AG09319 (cell line): ENCODE measurements around the gene LURAP1L.
A peak's percentile ranks its signal among the peaks of the same experiment; 100 is the strongest.

Experiments
- DNase-seq: peaks from one replicate; pipeline ENCODE4 v3.0.0-alpha.2; 2010; ENCODE audit warnings: low read depth; ENCODE audit errors: extremely low read depth
- TF ChIP-seq, protein P1 (sequence below): IDR thresholded peaks from 2 replicates; pipeline ENCODE4 v1.5.1; 2011; ENCODE audit warnings: low read depth, mild to moderate bottlenecking, inconsistent platforms, low read length, moderate library complexity

The LURAP1L gene

GRCh38 chr9:12776513-12777055 is 1.8 kb downstream of the LURAP1L start:
- TF ChIP-seq, protein P1, sequence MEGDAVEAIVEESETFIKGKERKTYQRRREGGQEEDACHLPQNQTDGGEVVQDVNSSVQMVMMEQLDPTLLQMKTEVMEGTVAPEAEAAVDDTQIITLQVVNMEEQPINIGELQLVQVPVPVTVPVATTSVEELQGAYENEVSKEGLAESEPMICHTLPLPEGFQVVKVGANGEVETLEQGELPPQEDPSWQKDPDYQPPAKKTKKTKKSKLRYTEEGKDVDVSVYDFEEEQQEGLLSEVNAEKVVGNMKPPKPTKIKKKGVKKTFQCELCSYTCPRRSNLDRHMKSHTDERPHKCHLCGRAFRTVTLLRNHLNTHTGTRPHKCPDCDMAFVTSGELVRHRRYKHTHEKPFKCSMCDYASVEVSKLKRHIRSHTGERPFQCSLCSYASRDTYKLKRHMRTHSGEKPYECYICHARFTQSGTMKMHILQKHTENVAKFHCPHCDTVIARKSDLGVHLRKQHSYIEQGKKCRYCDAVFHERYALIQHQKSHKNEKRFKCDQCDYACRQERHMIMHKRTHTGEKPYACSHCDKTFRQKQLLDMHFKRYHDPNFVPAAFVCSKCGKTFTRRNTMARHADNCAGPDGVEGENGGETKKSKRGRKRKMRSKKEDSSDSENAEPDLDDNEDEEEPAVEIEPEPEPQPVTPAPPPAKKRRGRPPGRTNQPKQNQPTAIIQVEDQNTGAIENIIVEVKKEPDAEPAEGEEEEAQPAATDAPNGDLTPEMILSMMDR = no peak
- DNase-seq = no peak

DNA sequence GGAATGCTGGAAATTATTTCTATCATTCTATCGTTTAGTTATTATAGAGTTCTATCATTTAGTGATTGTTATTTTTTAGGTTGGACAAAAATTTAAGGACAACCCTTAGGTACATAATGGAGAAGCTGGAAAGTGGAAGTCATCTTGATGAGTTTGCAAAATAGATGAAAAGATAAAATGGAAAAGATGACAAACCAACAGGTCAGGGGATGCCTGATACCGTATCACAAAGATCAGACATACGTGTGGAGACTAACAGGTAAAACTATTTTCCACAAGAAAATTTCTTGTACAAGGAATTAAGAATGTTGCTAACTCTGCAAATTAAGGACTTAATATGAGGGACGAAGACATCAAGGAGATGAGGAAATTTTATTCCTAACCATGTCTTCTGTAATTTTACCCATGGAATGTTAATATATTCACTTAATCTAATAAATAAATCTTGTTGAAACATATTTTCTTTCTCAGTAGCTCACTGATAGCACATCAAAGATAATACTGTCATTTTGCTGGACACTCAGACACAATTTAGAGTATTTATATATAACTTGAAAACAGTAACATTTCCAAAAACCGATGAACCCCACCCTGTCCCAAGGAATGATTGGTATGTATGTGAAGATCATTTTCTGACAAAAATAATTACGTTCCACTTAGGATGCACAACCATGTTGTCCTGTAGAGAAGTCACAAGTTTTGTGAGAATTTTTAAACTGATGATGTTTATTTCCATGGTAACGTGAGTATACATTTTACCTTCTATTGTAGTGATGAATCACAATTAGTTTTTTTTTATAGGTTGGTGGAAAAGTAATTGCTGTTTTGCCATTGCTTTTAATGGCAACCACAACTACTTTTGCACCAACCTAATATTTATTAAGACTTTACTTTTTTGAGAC is 2.6 kb downstream of the LURAP1L start:
- DNase-seq = no peak
- TF ChIP-seq, protein P1 = no peak

DNA sequence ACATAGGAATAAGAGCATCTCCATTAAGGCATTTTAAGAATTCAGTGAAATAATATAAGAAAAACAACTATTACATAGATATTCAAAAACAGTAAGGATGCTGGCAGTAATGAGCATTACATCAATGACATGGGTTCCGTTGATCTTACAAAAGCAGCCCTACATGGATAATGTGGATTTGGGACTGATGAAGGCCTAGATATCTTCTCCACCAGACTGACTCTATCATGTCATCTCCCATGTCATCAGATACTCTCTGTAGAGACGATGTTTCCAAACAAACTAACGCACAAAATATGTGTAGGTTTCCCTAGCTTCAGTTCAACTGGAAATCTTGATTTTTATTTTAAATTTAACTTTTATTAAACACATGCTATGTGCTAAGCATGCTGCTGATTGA is 3.6 kb downstream of the LURAP1L start:
- DNase-seq = no peak
- TF ChIP-seq, protein P1 = no peak

GRCh38 chr9:12781226-12781733 is 6.5 kb downstream of the LURAP1L start:
- TF ChIP-seq, protein P1 = no peak
- DNase-seq = no peak

DNA sequence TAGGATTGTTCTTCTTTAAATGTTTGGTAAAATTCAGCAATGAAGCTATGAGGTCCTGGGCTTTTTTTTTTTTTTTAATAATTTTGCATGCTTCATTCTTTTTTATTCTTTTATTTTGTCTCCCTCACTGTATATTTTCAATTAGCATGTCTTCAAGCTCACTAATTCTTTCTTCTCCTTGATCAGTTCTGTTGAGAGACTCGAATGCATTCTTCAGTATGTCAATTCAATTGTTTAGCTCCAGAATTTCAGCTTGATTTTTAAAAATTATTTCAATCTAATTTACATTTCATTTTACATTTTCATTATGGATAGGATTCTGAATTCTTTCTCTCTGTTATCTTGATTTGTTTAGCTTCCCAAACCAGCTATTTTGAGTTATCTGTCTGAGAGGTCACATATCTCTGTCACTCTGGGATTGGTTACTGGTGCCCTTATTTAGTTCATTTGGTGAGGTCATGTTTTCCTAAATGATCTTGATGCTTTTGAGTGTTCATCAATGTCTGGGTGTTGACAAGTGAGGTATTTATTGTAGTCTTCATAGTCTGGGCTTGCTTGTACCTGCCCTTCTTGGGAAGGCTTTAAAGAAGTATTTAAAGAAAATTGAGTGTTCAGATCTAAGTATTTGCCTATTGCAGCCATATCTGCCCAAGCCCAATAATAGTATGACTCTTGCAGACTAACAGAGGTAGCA is 9.1 kb downstream of the LURAP1L start:
- TF ChIP-seq, protein P1 = no peak
- DNase-seq = no peak

- peak; percentile 47 for DNase-seq
- TF ChIP-seq, protein P1 = no peak
These were observed 9.8 kb downstream of the LURAP1L start for GRCh38 chr9:12784461-12785259.
